Activated CD4-positive, alpha-beta memory T cell treated with anti-CD3 and anti-CD28 coated beads, Interleukin-2, amount 10 ng/mL, durations not matched to agents 7 days and 5 days (primary cell): Measurements from ENCODE around the gene SLC22A8. TPM values are rescaled to one million over a fixed set of nuclear protein-coding genes. Genes with fewer than 3 reads are reported as not detected.

Experiments
- CTCF ChIA-PET: fragments of 350-600 bp; sonication (Branson Sonifier 250); formaldehyde crosslinking; loops from one replicate; lab custom pipeline; 2021; ENCODE audit warnings: antibody characterized with exemption, inconsistent platforms; lab: Charles Lee
- POLR2A ChIA-PET: fragments of 350-600 bp; sonication (Branson Sonifier 250); formaldehyde crosslinking; loops from one replicate; lab custom pipeline; 2021; ENCODE audit warnings: antibody characterized with exemption; lab: Charles Lee
- DNase-seq: peaks from one replicate; pipeline ENCODE4 v3.0.0-alpha.2; 2020
- H3K27ac Mint-ChIP-seq: one replicate; pipeline ENCODE4 v1.8.0; 2021; ENCODE audit warnings: mild to moderate bottlenecking, mixed read lengths
- H3K27me3 Mint-ChIP-seq: one replicate; pipeline ENCODE4 v1.8.0; 2021; ENCODE audit warnings: mixed read lengths
- H3K36me3 Mint-ChIP-seq: one replicate; pipeline ENCODE4 v1.8.0; 2021; ENCODE audit warnings: low read depth, mixed read lengths
- H3K4me1 Mint-ChIP-seq: one replicate; pipeline ENCODE4 v1.8.0; 2021; ENCODE audit warnings: mixed read lengths
- H3K4me3 Mint-ChIP-seq: one replicate; pipeline ENCODE4 v1.8.0; 2021; ENCODE audit warnings: mild to moderate bottlenecking, mixed read lengths
- H3K9me3 Mint-ChIP-seq: one replicate; pipeline ENCODE4 v1.8.0; 2021; ENCODE audit warnings: mixed read lengths
- total RNA-seq, 2 experiments: library from RNA; stranded (reverse); gene quantifications; one replicate each; pipeline ENCODE4 v1.2.3, GENCODE V29; 2021

SLC22A8 gene
- total RNA-seq, 2 experiments from 2014 or later: not detected

DNA sequence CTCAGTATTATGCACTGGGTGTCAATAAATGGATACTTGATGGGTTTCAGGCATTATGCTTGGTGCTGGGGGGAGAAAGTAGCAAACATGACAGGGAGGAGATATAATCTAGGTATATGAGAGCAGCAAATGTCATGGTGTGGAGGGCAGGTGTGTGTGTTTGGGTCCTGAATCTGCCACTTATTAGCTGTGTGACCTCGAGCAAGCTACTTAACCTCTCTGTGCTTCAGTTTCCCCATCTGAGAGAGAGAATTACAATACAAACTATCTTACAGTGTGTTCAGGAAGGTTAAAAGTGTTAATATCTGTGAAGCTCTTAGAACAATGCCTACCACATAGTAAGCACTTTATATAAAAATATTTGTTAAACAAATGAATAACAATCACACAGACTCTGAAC lies 2.8 kb downstream of the SLC22A8 start:
- Mint-ChIP-seq H3K4me3 (no peak overlapping the region), H3K36me3 (no peaks in the 10 kb centered on the region), H3K27ac (no peak overlapping the region), H3K9me3 (no peaks in the 10 kb centered on the region), H3K27me3 (peaks cover 4% of the 10 kb centered on the region), H3K4me1 (no peaks in the 10 kb centered on the region)
- DNase-seq: no peak
- CTCF ChIA-PET: no interaction called here
- POLR2A ChIA-PET: no interaction called here

DNA sequence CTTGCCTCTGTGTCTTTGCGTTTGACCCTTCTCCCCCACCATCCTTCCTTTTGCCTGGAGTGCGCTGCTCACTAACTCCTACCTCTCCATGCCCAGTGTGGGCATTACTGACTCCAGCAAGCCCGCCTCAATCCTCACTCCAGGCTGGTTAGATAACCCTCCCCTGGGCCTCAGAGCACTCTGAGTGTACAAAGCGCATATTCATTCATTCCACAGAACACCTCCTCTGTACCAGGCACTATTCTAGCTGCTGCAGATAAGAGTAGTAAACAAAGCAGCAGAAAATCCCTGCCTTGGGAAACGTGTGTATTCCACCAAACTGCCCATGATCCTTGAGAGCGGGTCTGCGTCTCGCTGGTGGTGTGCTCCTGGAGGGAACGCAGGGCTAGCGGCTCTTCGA lies 3.2 kb downstream of the SLC22A8 start:
- no peak for DNase-seq
- H3K27me3 Mint-ChIP-seq: peaks cover 4% of the 10 kb centered on the region
- no peaks in the 10 kb centered on the region for H3K4me1 Mint-ChIP-seq
- H3K27ac Mint-ChIP-seq: no peak overlapping the region
- H3K36me3 Mint-ChIP-seq: no peaks in the 10 kb centered on the region
- no peak overlapping the region for H3K4me3 Mint-ChIP-seq
- no peaks in the 10 kb centered on the region for H3K9me3 Mint-ChIP-seq
- POLR2A ChIA-PET: no interaction called here
- CTCF ChIA-PET: interaction anchor here (1.5 kb wide), 1 partner anchor 8 kb away, joined by 5 read pairs; no protein-coding TSS in a partner anchor

DNA sequence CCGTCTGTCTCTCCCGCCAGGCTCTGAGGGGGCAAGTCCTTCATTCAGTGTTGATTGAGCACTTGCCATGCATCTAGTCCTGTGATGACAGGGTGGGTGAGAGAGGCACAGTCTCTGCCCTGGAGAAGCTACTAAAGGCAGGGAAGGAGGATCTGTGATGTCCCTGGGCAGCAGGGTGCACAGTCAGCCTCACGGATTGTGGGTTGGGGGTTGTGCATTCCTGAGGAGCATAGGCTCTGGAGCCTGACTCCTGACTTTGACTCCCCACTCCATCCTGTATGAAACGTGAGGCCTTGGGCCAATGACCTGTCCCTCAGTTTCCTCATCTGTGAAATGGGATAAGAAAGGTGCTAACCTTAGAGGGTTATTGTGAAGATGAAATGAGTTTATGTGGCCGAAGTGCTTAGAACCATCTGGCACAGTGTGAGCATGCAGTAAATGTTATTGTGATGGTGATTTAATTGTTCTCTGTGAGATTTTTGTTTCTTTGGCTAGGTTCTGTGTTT lies 4.7 kb downstream of the SLC22A8 start:
- POLR2A ChIA-PET: no interaction called here
- no peak for DNase-seq
- Mint-ChIP-seq H3K27me3 (peaks cover 4% of the 10 kb centered on the region), H3K9me3 (no peaks in the 10 kb centered on the region), H3K27ac (no peak overlapping the region), H3K4me3 (no peak overlapping the region), H3K4me1 (no peaks in the 10 kb centered on the region), H3K36me3 (no peaks in the 10 kb centered on the region)
- CTCF ChIA-PET: interaction anchor here (1.1 to 1.5 kb wide), 2 partner anchors 9 to 12 kb away, joined by 3 to 5 read pairs; no protein-coding TSS in a partner anchor

DNA sequence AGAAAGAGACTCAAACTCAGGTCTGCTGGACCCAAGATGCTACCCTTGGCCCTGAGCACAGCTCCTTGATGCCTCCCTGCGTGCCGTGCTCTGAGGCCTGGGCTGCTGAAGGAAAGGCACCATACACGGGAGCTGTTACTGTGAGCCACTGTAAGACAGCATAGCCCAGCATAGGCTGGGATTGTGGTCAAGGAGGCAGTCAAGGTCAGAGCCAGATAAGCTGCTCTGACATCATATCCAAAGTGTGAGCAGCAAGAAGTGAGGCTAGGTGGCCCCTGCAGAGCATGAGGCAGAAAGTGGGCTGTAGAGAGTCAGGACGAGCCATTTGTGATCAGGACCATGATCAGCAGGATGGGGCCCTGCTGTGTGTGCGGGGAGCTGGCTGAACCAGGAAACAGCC lies 7.7 kb downstream of the SLC22A8 start:
- no peak overlapping the region for H3K4me3 Mint-ChIP-seq
- ChIA-PET CTCF (interaction anchor here (1.2 kb wide), 1 partner anchor 14 kb away, joined by 4 read pairs; no protein-coding TSS in a partner anchor), POLR2A (no interaction called here)
- H3K27me3 Mint-ChIP-seq: peaks cover 8% of the 10 kb centered on the region
- H3K36me3 Mint-ChIP-seq: no peaks in the 10 kb centered on the region
- no peak for DNase-seq
- H3K9me3 Mint-ChIP-seq: no peaks in the 10 kb centered on the region
- no peaks in the 10 kb centered on the region for H3K4me1 Mint-ChIP-seq
- H3K27ac Mint-ChIP-seq: no peak overlapping the region

DNA sequence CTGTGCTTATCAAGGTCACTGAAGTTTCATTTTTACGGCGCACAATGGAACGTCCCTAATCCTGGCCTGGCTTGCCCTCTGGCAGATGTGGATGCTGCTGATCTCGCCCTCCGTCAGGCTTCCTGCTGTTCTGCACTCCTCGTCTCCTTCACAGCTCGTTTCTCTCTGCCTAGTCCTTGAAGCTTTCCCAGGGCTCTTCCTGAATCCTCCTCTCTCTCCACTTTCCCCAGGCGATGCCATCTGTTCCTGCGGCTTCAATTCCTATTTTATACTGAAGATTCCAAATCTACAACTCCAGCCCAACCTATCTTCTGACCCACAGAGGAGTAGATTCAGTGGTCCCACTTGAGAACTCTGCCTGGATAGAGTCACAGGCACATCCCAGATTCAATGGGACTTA lies 14.2 kb downstream of the SLC22A8 start:
- CTCF ChIA-PET: no interaction called here
- no peak overlapping the region for H3K4me3 Mint-ChIP-seq
- DNase-seq: no peak
- H3K9me3 Mint-ChIP-seq: no peaks in the 10 kb centered on the region
- POLR2A ChIA-PET: no interaction called here
- peaks cover 9% of the 10 kb centered on the region for H3K27me3 Mint-ChIP-seq
- peaks cover 2% of the 10 kb centered on the region for H3K4me1 Mint-ChIP-seq
- no peak overlapping the region for H3K27ac Mint-ChIP-seq
- H3K36me3 Mint-ChIP-seq: no peaks in the 10 kb centered on the region

DNA sequence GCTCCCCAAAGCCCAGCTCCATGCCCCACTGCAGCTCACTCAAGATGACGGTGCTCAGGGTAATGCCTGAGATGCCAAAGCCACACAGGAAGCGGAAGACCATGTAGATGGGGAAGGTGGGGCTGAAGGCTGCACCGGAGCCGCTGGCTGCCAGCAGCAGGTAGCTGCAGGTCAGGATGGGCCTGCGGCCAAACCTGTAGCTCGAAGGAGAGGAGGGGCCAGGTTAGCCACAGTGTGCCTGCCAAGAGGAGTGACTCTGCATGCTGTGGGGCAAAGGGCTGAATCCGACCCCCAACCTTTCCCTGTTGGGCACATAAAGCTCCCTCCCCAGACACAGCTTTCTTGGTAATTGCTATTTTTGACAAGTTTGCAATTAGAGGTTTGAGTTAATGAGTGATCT lies 16.0 kb downstream of the SLC22A8 start:
- ChIA-PET POLR2A (no interaction called here), CTCF (interaction anchor here (1.3 kb wide), 1 partner anchor 94 kb away, joined by 4 read pairs; no protein-coding TSS in a partner anchor)
- Mint-ChIP-seq H3K4me1 (peaks cover 2% of the 10 kb centered on the region), H3K27me3 (peaks cover 2% of the 10 kb centered on the region), H3K9me3 (no peaks in the 10 kb centered on the region), H3K27ac (no peak overlapping the region), H3K4me3 (no peak overlapping the region), H3K36me3 (no peaks in the 10 kb centered on the region)
- no peak for DNase-seq

DNA sequence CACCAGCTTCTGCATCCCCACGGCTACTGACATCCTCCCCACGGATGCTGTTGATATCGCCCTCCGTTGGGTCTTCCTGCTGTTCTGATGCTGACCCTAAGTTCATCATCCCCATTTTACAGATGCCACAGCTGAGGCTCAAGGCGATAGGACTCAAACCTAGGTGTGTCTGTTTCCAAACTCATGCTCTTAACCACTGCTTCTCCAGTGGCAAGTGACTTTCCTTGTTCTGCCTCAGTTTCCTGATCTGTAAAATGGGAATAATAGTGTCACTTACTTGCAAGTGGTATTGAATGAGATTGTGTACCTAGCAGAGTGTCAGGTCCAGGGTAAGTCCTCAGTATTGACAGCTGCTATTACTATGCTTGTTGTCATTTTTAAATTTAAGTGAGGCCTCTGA lies 16.5 kb downstream of the SLC22A8 start:
- Mint-ChIP-seq H3K4me3 (no peak overlapping the region), H3K9me3 (no peaks in the 10 kb centered on the region), H3K36me3 (no peaks in the 10 kb centered on the region), H3K4me1 (peaks cover 2% of the 10 kb centered on the region), H3K27me3 (peaks cover 2% of the 10 kb centered on the region), H3K27ac (no peak overlapping the region)
- CTCF ChIA-PET: interaction anchor here (1.3 kb wide), 1 partner anchor 93 kb away, joined by 4 read pairs; no protein-coding TSS in a partner anchor
- POLR2A ChIA-PET: no interaction called here
- no peak for DNase-seq

DNA sequence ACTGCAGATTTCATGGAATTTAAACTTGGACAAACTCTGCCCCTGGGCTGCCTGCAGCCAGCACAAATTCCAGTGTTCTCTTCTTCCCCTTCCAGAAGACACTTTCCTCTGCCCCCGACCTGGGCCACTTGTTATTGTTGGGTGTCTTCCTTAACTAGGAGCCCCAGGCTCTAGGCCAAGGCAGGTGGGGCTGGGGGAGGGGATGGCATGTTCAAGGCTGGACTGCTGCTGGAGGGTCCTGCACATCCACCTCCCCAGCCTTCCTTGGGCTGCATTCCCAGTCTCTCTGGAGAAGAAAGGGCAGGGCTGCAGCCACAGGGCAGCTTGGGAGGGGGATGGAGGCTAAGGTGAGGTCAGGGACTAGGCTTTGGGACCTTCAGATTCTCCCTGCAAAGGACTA lies 19.4 kb downstream of the SLC22A8 start:
- Mint-ChIP-seq H3K4me3 (no peak overlapping the region), H3K27ac (no peak overlapping the region), H3K36me3 (no peaks in the 10 kb centered on the region), H3K27me3 (peaks cover 8% of the 10 kb centered on the region), H3K9me3 (no peaks in the 10 kb centered on the region), H3K4me1 (peaks cover 2% of the 10 kb centered on the region)
- no peak for DNase-seq
- CTCF ChIA-PET: interaction anchor here (1.1 kb wide), 1 partner anchor 90 kb away, joined by 3 read pairs; no protein-coding TSS in a partner anchor
- POLR2A ChIA-PET: no interaction called here

DNA sequence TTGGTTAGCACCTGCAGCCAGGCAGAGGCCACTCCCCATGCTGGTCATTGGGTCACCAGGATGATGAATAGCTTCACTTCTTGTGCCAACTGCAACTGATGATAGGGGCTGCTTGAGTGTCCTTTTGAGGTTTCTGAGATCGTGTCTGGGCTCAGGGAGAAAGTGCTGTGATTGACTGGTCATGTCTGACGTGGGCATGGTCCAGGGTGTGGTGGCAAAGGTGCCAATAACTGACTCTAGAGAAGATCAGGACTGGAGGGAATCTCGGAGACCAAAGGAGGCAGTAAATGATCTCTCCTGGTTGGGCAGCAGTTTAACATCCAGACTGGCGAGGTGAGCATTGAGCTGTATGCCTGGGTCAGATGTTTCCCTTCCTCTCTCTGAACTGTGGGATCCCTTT lies 20.9 kb downstream of the SLC22A8 start:
- Mint-ChIP-seq H3K27me3 (peaks cover 8% of the 10 kb centered on the region), H3K9me3 (no peaks in the 10 kb centered on the region), H3K4me3 (no peak overlapping the region), H3K4me1 (peaks cover 2% of the 10 kb centered on the region), H3K27ac (no peak overlapping the region), H3K36me3 (no peaks in the 10 kb centered on the region)
- POLR2A ChIA-PET: no interaction called here
- DNase-seq: no peak
- CTCF ChIA-PET: no interaction called here

DNA sequence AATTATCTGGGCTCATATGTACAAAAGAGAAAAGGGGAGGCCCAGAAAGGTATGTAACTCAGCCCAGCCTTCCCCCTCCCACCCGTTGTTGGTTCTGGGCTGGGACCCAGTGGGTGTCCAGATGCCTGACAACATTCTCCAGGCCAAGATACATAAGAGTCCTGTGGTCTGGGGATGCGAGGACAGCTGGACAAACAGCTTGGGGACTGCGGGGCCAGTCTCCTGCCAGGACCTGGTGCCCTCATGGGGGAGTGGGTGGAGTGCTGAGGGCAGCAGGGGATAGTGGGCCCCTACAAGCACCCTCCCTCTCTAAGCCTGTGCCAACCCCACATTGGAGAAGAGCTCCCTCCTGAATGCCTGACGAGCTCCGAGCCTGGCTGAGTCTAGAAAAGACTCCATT lies 27.4 kb downstream of the SLC22A8 start:
- Mint-ChIP-seq H3K4me3 (no peak overlapping the region), H3K9me3 (no peaks in the 10 kb centered on the region), H3K27me3 (peaks cover 13% of the 10 kb centered on the region), H3K4me1 (no peaks in the 10 kb centered on the region), H3K36me3 (no peaks in the 10 kb centered on the region), H3K27ac (no peak overlapping the region)
- CTCF ChIA-PET: no interaction called here
- no peak for DNase-seq
- POLR2A ChIA-PET: no interaction called here

DNA sequence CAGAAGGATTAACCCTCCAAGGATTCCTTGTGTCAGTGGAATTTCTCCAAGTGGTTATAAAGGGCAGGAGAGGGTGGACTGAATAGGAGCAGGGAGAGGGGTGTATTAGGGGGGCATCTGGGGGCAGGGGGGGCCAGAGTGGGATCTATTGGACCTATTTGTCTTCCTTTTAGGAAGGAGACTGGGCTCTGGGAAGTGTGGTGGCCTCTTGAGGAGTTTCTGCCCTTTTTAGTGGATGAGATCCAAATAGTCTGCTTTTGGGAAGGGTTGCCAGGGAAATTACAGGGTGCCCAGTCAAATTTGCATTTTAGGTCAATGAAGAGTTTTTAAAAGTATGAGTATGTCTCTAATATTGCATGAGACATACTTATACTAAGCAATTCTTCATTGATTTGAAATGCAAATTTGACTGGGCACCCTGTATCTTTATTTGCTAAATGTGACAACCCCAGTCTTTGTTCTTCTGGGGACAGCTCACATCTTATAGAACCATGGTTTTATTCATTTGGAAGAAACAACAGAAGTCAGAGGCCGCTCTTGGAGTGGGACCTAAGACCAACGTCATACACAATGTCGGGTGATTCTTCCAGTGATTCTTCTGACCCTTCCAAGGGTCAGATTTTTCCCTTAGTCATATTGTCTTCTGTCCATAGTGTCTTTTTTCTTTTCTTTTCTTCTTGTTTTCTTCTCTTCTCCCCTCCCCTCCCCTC lies 30.4 kb downstream of the SLC22A8 start:
- Mint-ChIP-seq H3K36me3 (no peaks in the 10 kb centered on the region), H3K27ac (no peak overlapping the region), H3K4me1 (no peaks in the 10 kb centered on the region), H3K27me3 (peaks cover 7% of the 10 kb centered on the region), H3K9me3 (no peaks in the 10 kb centered on the region), H3K4me3 (no peak overlapping the region)
- POLR2A ChIA-PET: no interaction called here
- no peak for DNase-seq
- CTCF ChIA-PET: no interaction called here

DNA sequence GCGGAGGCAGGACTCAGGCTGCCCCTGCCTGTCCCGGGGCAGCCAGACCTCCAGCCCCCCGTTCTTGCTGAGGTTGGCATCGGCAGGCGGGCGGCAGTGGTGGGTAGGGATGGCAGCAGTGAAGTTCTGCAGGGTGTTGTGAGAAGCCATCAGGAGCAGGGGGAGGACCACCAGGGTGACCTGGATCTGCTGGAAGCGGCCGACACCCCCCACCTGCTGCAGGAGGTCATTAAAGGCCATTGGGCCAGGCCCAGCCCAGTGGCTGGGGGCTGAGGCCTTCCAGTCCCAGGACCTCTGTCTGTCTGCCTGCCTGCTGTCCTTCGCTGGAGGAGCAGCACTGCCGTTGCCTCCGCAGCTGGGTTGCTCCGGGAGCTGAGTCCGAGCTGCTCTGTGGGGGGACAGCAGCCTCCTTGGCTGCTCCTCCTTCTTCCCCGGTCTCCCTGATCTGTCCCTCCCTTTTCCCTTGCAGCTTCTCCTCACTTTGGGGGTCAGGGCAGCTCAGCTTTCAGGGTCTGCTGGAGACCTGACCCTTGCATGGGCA lies 31.1 kb downstream of the SLC22A8 start, which contains the start of gene SLC22A6:
SLC22A6 (minus strand) TSS at position 517 of the 541 bp plus-strand sequence; CDS start at position 240, 277 bp downstream.
- H3K36me3 Mint-ChIP-seq: no peaks in the 10 kb centered on the region
- H3K9me3 Mint-ChIP-seq: no peaks in the 10 kb centered on the region
- ChIA-PET POLR2A (no interaction called here), CTCF (no interaction called here)
- no peak for DNase-seq
- no peak within 1 kb of the TSS for H3K27ac Mint-ChIP-seq
- no peak within 1 kb of the TSS for H3K4me3 Mint-ChIP-seq
- H3K27me3 Mint-ChIP-seq: peaks cover 7% of the 10 kb centered on the region
- H3K4me1 Mint-ChIP-seq: no peaks in the 10 kb centered on the region

DNA sequence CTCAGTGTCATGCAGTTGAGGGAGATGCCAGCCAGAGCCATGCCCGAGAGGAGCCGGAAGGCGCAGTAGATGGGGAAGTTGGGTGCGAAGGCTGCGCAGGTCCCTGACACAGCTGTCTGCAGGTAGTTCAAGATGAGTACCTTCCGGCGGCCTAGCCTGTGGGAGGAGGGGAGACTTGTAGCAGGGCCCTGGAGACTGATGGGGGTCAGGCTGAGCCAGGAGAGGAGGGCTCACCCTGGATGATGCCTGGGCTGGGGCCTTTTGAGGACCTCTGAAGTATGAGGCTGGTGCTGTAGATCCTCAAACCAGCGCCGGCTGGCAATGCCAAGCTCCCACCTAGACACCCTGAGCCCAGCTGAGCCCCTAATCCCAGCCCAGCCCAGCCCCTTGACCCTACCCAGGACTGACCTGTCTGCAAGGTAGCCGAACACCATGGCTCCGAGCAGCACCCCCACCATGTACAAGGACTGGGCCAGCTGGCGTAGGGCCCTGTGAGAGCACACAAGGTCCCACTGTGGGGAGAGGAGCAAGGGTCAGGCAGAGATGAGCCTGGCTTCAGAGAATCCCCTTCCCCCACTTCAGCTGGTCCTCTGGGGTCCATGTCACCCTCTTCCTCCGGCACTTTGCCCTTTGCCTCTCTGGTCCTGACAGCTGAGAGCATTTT lies 32.0 kb downstream of the SLC22A8 start:
- CTCF ChIA-PET: no interaction called here
- Mint-ChIP-seq H3K4me3 (no peak overlapping the region), H3K27me3 (peaks cover 4% of the 10 kb centered on the region)

More for the DNA sequence above, 32.0 kb downstream of the SLC22A8 start:
- H3K4me1 Mint-ChIP-seq: no peaks in the 10 kb centered on the region
- no peaks in the 10 kb centered on the region for H3K36me3 Mint-ChIP-seq
- H3K27ac Mint-ChIP-seq: no peak overlapping the region
- POLR2A ChIA-PET: no interaction called here
- no peak for DNase-seq
- H3K9me3 Mint-ChIP-seq: no peaks in the 10 kb centered on the region
